ENCODE measurements around the gene RNF169.

RNF169 gene

DNA sequence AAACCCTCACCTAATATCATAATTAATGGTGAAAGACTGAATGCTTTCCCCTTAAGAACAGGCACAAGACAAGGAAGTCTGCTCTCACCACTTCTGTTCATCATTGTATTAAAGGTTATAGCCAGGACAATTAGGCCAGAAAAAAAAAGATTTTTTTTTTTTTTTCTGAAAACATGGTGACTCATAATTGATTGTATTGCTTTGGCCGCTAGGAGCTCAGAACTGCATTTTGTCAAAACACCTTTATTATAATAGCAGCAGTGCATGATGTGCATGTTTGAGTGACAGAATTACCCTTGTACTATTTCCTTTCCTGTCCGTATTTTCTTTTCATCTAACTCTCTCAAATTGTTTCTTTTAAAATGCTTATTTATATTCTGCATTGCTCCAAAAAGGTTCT, 98.1 kb downstream of the RNF169 start:
- H3K4me3 Mint-ChIP-seq: no peak overlapping the region
- no peaks in the 10 kb centered on the region for H3K27me3 Mint-ChIP-seq (ENCODE audit: low read depth, poor library complexity)
- TF ChIP-seq, protein P1, sequence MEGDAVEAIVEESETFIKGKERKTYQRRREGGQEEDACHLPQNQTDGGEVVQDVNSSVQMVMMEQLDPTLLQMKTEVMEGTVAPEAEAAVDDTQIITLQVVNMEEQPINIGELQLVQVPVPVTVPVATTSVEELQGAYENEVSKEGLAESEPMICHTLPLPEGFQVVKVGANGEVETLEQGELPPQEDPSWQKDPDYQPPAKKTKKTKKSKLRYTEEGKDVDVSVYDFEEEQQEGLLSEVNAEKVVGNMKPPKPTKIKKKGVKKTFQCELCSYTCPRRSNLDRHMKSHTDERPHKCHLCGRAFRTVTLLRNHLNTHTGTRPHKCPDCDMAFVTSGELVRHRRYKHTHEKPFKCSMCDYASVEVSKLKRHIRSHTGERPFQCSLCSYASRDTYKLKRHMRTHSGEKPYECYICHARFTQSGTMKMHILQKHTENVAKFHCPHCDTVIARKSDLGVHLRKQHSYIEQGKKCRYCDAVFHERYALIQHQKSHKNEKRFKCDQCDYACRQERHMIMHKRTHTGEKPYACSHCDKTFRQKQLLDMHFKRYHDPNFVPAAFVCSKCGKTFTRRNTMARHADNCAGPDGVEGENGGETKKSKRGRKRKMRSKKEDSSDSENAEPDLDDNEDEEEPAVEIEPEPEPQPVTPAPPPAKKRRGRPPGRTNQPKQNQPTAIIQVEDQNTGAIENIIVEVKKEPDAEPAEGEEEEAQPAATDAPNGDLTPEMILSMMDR (IDR thresholded peaks at IDR 0.05): no peak
- peaks cover 9% of the 10 kb centered on the region for H3K4me1 Mint-ChIP-seq
- H3K36me3 Mint-ChIP-seq (ENCODE audit: low read depth): peaks cover 51% of the 10 kb centered on the region
- no peak overlapping the region for H3K27ac Mint-ChIP-seq
- no peak for DNase-seq
- no peaks in the 10 kb centered on the region for H3K9me3 Mint-ChIP-seq

DNA sequence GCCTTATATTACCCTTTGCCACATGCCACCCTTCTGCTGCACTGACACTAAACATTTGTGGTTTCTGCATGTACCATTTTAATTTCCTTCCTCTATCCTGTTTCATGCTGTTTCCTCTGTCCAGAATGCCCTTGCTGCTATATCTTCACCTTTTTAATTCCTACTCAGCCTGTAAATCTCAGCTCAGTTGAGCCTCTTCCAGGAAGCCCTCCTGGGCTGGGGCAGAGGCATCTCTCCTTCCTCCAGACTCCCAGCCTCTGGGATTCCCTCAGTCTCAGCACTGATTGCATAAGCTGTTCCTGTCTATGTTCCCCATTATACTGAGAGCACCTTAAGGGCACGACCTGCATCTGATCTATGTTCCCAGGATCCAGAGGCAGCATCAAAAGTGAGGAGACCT, 98.7 kb downstream of the RNF169 start:
- Mint-ChIP-seq H3K4me1 (peaks cover 9% of the 10 kb centered on the region), H3K36me3 (ENCODE audit: low read depth) (peaks cover 53% of the 10 kb centered on the region), H3K27me3 (ENCODE audit: low read depth, poor library complexity) (no peaks in the 10 kb centered on the region), H3K27ac (no peak overlapping the region), H3K4me3 (no peak overlapping the region), H3K9me3 (no peaks in the 10 kb centered on the region)
- TF ChIP-seq, protein P1 (IDR thresholded peaks at IDR 0.05): no peak
- no peak for DNase-seq

DNA sequence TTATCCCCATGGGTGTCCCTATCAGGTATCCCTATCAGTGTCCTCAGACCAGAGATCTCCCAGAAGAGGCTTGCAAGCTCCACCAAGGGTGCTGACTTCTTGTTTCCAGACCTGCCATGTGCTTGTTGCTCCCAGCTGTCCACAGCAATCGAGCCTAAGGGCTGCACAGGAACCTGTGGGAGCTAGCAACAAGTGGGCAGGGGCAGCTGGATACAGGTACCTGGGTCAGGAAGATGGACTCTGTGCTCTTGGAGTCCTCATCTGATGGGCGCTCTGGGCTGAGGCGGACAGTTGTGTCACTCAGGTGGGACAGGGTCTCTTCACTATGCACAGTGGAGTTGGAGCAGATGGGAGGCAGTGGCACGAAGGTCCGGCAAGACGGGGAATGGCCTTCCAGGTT, 99.2 kb downstream of the RNF169 start:
- peaks cover 9% of the 10 kb centered on the region for H3K4me1 Mint-ChIP-seq
- no peaks in the 10 kb centered on the region for H3K9me3 Mint-ChIP-seq
- H3K27me3 Mint-ChIP-seq (ENCODE audit: low read depth, poor library complexity): no peaks in the 10 kb centered on the region
- TF ChIP-seq, protein P1 (IDR thresholded peaks at IDR 0.05): no peak
- no peak overlapping the region for H3K27ac Mint-ChIP-seq
- no peak overlapping the region for H3K4me3 Mint-ChIP-seq
- H3K36me3 Mint-ChIP-seq (ENCODE audit: low read depth): peaks cover 53% of the 10 kb centered on the region
- DNase-seq: no peak

DNA sequence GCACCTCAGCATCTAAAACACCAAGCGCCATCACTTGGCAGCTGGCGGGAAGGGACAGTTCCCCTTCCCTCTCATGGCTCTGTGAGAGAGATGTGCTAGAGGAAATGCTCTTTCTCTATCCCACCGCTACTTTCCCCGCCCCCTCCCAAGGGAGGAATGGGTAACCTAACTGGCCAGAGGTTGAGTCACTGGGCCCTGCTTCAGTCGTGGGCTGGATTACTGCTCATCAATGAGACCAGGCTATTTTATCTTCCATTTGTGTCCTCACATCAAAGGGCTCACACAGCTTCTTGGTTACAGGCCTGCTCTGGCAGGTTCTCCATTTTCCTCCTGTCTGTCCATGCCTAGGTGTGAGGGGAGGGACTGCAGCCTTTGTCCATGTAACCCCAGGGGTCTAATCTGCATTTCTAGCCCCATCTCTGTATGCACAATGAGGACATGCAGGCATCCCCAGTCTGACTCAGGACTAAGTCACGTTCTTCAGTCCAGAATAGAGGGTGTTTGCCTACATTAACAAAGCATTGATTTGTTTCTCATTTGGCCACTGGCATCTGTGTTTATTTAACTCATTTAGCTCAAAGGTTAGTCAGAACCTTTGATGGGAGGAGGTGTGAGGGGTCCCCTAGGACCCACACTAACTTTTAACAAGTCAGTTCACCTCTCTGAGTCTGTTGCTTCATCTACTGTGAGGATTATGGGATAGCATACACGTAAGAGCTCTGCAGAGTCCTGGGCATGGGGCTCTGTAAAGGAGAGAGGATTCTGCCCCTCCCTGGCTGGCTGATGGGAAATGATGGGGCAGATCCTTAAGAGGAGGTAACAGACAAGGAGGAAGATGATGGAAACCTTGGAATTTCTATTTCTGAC, 101.1 kb downstream of the RNF169 start:
- DNase-seq: peak; percentile 16
- Mint-ChIP-seq H3K9me3 (no peaks in the 10 kb centered on the region), H3K4me3 (no peak overlapping the region), H3K27me3 (ENCODE audit: low read depth, poor library complexity) (no peaks in the 10 kb centered on the region), H3K4me1 (peaks cover 9% of the 10 kb centered on the region), H3K27ac (peak overlapping the region; percentile 80), H3K36me3 (ENCODE audit: low read depth) (peaks cover 57% of the 10 kb centered on the region)
- TF ChIP-seq, protein P1 (IDR thresholded peaks at IDR 0.05): no peak

DNA sequence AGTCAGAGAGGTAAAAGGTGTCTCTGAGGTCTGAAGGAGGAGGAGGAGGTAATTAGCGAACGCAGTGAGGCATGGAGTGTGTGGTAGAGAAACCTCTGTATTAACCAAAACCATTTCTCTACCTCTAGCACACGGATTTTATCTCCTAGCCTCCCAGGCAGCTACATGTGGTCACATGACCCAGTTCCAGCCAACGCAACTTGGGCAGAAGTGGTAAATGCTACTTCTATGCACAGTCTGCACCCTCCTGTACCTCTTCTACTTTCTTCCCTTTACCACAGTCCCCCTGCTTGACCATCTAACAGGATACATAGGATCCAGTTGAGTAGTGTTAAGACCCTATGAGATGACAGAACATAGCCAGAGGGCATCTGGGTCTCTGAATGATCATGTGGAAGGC, 104.6 kb downstream of the RNF169 start:
- DNase-seq: no peak
- Mint-ChIP-seq H3K27ac (no peak overlapping the region), H3K4me3 (no peak overlapping the region), H3K27me3 (ENCODE audit: low read depth, poor library complexity) (no peaks in the 10 kb centered on the region), H3K36me3 (ENCODE audit: low read depth) (peaks cover 60% of the 10 kb centered on the region), H3K4me1 (peaks cover 9% of the 10 kb centered on the region), H3K9me3 (no peaks in the 10 kb centered on the region)
- TF ChIP-seq, protein P1 (IDR thresholded peaks at IDR 0.05): no peak

DNA sequence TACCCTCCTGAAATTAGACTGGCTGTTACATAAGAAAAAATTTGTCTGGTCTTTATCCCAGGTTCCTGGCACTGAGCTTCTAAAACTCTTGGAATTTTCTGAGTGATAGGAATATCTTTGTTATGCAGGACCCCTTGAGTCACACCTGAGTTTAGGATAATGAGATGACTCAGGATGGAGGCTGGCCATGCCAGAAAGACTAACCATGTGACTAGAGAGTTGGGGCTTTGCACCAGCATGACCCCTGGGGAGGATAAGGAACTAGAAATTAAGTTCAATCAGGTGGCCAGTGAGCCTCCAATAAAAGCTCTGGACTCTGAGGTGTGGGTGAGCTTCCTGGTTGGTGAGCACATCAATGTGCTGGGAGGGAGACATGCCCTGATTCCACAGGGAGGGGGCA, 112.1 kb downstream of the RNF169 start:
- no peak overlapping the region for H3K27ac Mint-ChIP-seq

More for the DNA sequence above, 112.1 kb downstream of the RNF169 start:
- TF ChIP-seq, protein P1 (IDR thresholded peaks at IDR 0.05): no peak
- H3K4me3 Mint-ChIP-seq: no peak overlapping the region
- H3K4me1 Mint-ChIP-seq: no peaks in the 10 kb centered on the region
- peaks cover 94% of the 10 kb centered on the region for H3K36me3 Mint-ChIP-seq (ENCODE audit: low read depth)
- no peak for DNase-seq
- peaks cover 57% of the 10 kb centered on the region for H3K9me3 Mint-ChIP-seq
- H3K27me3 Mint-ChIP-seq (ENCODE audit: low read depth, poor library complexity): no peaks in the 10 kb centered on the region

Data from nephron progenitor cell (in vitro differentiated cells).